A549 (cell line): ENCODE data around the gene IFI27L1.

Experiments used
- CTCF ChIP-seq: fragments of >200 bp; sonication (Bioruptor Twin); formaldehyde crosslinking; IDR thresholded peaks from 3 replicates; pipeline ENCODE4 v1.5.1; 2016
- EP300 ChIP-seq, 2 experiments: fragments of >200 bp; sonication (Bioruptor Twin); formaldehyde crosslinking; IDR thresholded peaks; 2 replicates in 1 of 2; 3 replicates in 1 of 2; pipeline ENCODE4 v1.6.1; 2016 to 2017
- HDAC2 ChIP-seq: fragments of 200-600 bp; sonication (generic); IDR thresholded peaks from 2 replicates; pipeline ENCODE4 v1.6.1; 2016
- NPAS2 ChIP-seq: fragments of 250-450 bp; sonication (Bioruptor Pico); IDR thresholded peaks from 2 replicates; pipeline ENCODE4 v1.8.0; 2022; ENCODE audit warnings: mild to moderate bottlenecking, moderate library complexity, borderline replicate concordance
- POLR2A ChIP-seq: IDR thresholded peaks from 2 replicates; pipeline ENCODE4 v1.6.1; 2012; ENCODE audit warnings: mild to moderate bottlenecking, low read length
- SMC3 ChIP-seq: fragments of >200 bp; sonication (Bioruptor Twin); formaldehyde crosslinking; IDR thresholded peaks from 3 replicates; pipeline ENCODE4 v1.6.1; 2018; ENCODE audit warnings: inconsistent platforms

- TF ChIP-seq CTCF (no peak), SMC3 (no peak), EP300 (IDR thresholded peaks at IDR 0.05) (no peak), HDAC2 (no peak), POLR2A (no peak), NPAS2 (CRISPR knock-in tag) (no peak)
These were observed 29.3 kb upstream of the IFI27L1 start for GRCh38 chr14:94051779-94052178.
